HCT116 (cell line): ENCODE results near the gene KIRREL1. TPM values are rescaled to one million over a fixed set of nuclear protein-coding genes. Genes with fewer than 3 reads are reported as not detected.

Experiments used
- ATAC-seq: fragments of 200-7000 bp; cut with Tn5 transposase; 2 replicates; pipeline ENCODE4 v1.9.1; 2020; ENCODE audit warnings: mild to moderate bottlenecking, moderate library complexity
- BruUV-seq: library from RNA; stranded (reverse); fragments of 400-500 nt; replicated peaks from 2 replicates; lab custom pipeline; 2021; lab: Mats Ljungman, UMichigan
- CTCF ChIA-PET: fragments of 300-600 bp; sonication (Branson Sonifier 250); formaldehyde crosslinking; loops from one replicate; lab custom pipeline; 2021; ENCODE audit warnings: antibody characterized with exemption; lab: Charles Lee
- POLR2A ChIA-PET: fragments of 300-600, 350-600 bp; sonication (Branson Sonifier 250); formaldehyde crosslinking; loops from one replicate; lab custom pipeline; 2021; ENCODE audit warnings: antibody characterized with exemption; lab: Charles Lee
- RAD21 ChIA-PET, 2 experiments: fragments of 300-600 bp; sonication (Branson Sonifier 250); formaldehyde crosslinking; loops; one replicate each; lab custom pipeline; 2023; ENCODE audit warnings: low total read pairs in 2 of 2; ENCODE audit not compliant: uncharacterized antibody in 2 of 2, unreplicated experiment in 2 of 2, low non-redundant PET in 1 of 2; lab: Charles Lee
- DNase-seq: peaks from one replicate; pipeline ENCODE4 v3.0.0-alpha.2; 2010; ENCODE audit warnings: low read depth, low spot score
- H2AFZ ChIP-seq: fragments of 200-600 bp; shearing (Covaris generic), sonication (generic); 2 replicates; pipeline ENCODE4 v1.6.1; 2017; ENCODE audit warnings: low read depth, mixed run types, mixed read lengths, antibody characterized with exemption, low read length; ENCODE audit not compliant: poor library complexity, severe bottlenecking
- H3K27ac ChIP-seq: 2 replicates; pipeline ENCODE4 v1.5.1; 2012; ENCODE audit warnings: low read depth, low read length
- H3K27me3 ChIP-seq: fragments of 200-600 bp; sonication (generic); 2 replicates; pipeline ENCODE4 v1.6.1; 2016; ENCODE audit warnings: mixed run types, low read length, mixed read lengths; ENCODE audit not compliant: insufficient read depth
- H3K36me3 ChIP-seq, 2 experiments: fragments of 200-500 bp in 1 of 2; fragments of 200-600 bp in 1 of 2; sonication (Bioruptor generic) in 1 of 2; sonication (generic) in 1 of 2; 2 replicates each; pipeline versions ENCODE4 v1.5.1 to v1.6.1; 2014 to 2016; ENCODE audit warnings: low read length in 2 of 2, inconsistent platforms in 1 of 2, mixed read lengths in 1 of 2, mixed run types in 1 of 2; ENCODE audit not compliant: insufficient read depth in 2 of 2, control insufficient read depth in 1 of 2
- H3K4me1 ChIP-seq, 2 experiments: fragments of 200-600 bp in 1 of 2; sonication (generic) in 1 of 2; 2 replicates each; pipeline versions ENCODE4 v1.5.1 to v1.6.1; 2012 to 2017; ENCODE audit warnings: low read length in 2 of 2, inconsistent platforms in 1 of 2, mild to moderate bottlenecking in 1 of 2, mixed read lengths in 1 of 2, mixed run types in 1 of 2, moderate library complexity in 1 of 2; ENCODE audit not compliant: insufficient read depth in 2 of 2, control insufficient read depth in 1 of 2
- H3K4me2 ChIP-seq: fragments of 200-600 bp; sonication (generic); 2 replicates; pipeline ENCODE4 v1.6.1; 2017; ENCODE audit warnings: mixed run types, low read length, mixed read lengths
- H3K4me3 ChIP-seq, 2 experiments: fragments of 200-600 bp in 1 of 2; sonication (generic) in 1 of 2; replicated peaks in 1 of 2; 2 replicates each; pipeline ENCODE4 v1.5.1; 2011 to 2016; ENCODE audit warnings: low read length in 2 of 2, control low read depth in 1 of 2, low read depth in 1 of 2, mild to moderate bottlenecking in 1 of 2, mixed read lengths in 1 of 2, mixed run types in 1 of 2
- H3K79me2 ChIP-seq: fragments of 200-600 bp; sonication (generic); 2 replicates; pipeline ENCODE4 v1.6.1; 2017; ENCODE audit warnings: mild to moderate bottlenecking, mixed run types, low read length, moderate library complexity, mixed read lengths; ENCODE audit not compliant: insufficient read depth
- H3K9ac ChIP-seq: fragments of 200-600 bp; sonication (generic); 2 replicates; pipeline ENCODE4 v1.6.1; 2016; ENCODE audit warnings: low read length, mixed read lengths
- H3K9me2 ChIP-seq: fragments of 200-600 bp; sonication (generic), shearing (Covaris generic); 2 replicates; pipeline ENCODE4 v1.6.1; 2017; ENCODE audit warnings: mixed run types, mild to moderate bottlenecking, moderate library complexity; ENCODE audit not compliant: insufficient read depth
- H3K9me3 ChIP-seq, 2 experiments: fragments of 200-500 bp in 1 of 2; fragments of 200-600 bp in 1 of 2; sonication (Bioruptor generic) in 1 of 2; sonication (generic) in 1 of 2; 2 replicates each; pipeline ENCODE4 v1.6.1; 2014 to 2017; ENCODE audit warnings: low read length in 2 of 2, mixed read lengths in 2 of 2, inconsistent platforms in 1 of 2, low read depth in 1 of 2, mild to moderate bottlenecking in 1 of 2, mixed run types in 1 of 2, moderate library complexity in 1 of 2; ENCODE audit not compliant: control insufficient read depth in 1 of 2, insufficient read depth in 1 of 2
- H4K20me1 ChIP-seq: fragments of 200-600 bp; sonication (generic), shearing (Covaris generic); 2 replicates; pipeline ENCODE4 v1.6.1; 2017; ENCODE audit warnings: mixed run types, mild to moderate bottlenecking, moderate library complexity; ENCODE audit not compliant: insufficient read depth
- ATF3 ChIP-seq: IDR thresholded peaks from 2 replicates; pipeline ENCODE4 v1.6.1; 2012
- CEBPB ChIP-seq: IDR thresholded peaks from 2 replicates; pipeline ENCODE4 v1.6.1; 2012; ENCODE audit warnings: low read depth
- CTCF ChIP-seq, 3 experiments: fragments of 200-600 bp in 1 of 3; sonication (generic) in 1 of 3; IDR thresholded peaks in 2 of 3; conservative IDR thresholded peaks in 1 of 3; 2 replicates each; pipeline ENCODE4 v1.5.1; 2012 to 2017; ENCODE audit warnings: low read depth in 2 of 3, low read length in 2 of 3, antibody characterized with exemption in 1 of 3, borderline replicate concordance in 1 of 3, control low read depth in 1 of 3, mild to moderate bottlenecking in 1 of 3, mixed read lengths in 1 of 3, mixed run types in 1 of 3, moderate library complexity in 1 of 3; ENCODE audit not compliant: insufficient read depth in 1 of 3
- EZH2phosphoT487 ChIP-seq: fragments of 200-600 bp; IDR thresholded peaks from 2 replicates; pipeline ENCODE4 v1.6.1; 2018; ENCODE audit warnings: antibody characterized with exemption, borderline replicate concordance
- REST ChIP-seq: IDR thresholded peaks from 2 replicates; pipeline ENCODE4 v1.6.1; 2012; ENCODE audit warnings: low read depth
- SIN3A ChIP-seq: IDR thresholded peaks from 2 replicates; pipeline ENCODE4 v1.6.1; 2012; ENCODE audit warnings: low read depth
- SRF ChIP-seq: IDR thresholded peaks from 2 replicates; pipeline ENCODE4 v1.6.1; 2012; ENCODE audit warnings: low read depth
- TCF7L2 ChIP-seq: IDR thresholded peaks from 2 replicates; pipeline ENCODE4 v1.7.0; 2011; ENCODE audit warnings: borderline replicate concordance, inconsistent platforms; ENCODE audit not compliant: insufficient read depth, insufficient read length; ENCODE audit errors: extremely low read depth
- YY1 ChIP-seq: IDR thresholded peaks from 2 replicates; pipeline ENCODE4 v1.6.1; 2011; ENCODE audit warnings: low read length, low read depth, moderate library complexity, mild to moderate bottlenecking; ENCODE audit not compliant: insufficient replicate concordance; ENCODE audit errors: extremely low read depth
- ZBTB33 ChIP-seq: IDR thresholded peaks from 2 replicates; pipeline ENCODE4 v1.6.1; 2011; ENCODE audit warnings: mild to moderate bottlenecking, low read length, moderate library complexity; ENCODE audit not compliant: insufficient replicate concordance; ENCODE audit errors: extremely low read depth
- ZNF274 ChIP-seq: fragments of 200-500 bp; sonication (Bioruptor generic); IDR thresholded peaks from 2 replicates; pipeline ENCODE4 v1.6.1; 2014; ENCODE audit warnings: mild to moderate bottlenecking, low read depth, low read length, inconsistent platforms
- intact Hi-C: fragments of 100-400 bp; cut with micrococcal nuclease; formaldehyde crosslinking; loops from 2 replicates; pipeline ENCODE4 v1.10.0; 2022
- total RNA-seq: library from RNA; stranded (reverse); gene quantifications from one replicate; pipeline ENCODE4 v1.2.1, GENCODE V29; 2021; ENCODE audit not compliant: unreplicated experiment

The KIRREL1 gene
- total RNA-seq, 1 experiment from 2014 or later = 20.0 TPM

GRCh38 chr1:157967205-157967604 is 26.2 kb upstream of the KIRREL1 start (continued):
- TF ChIP-seq ZBTB33 = no peak
- TF ChIP-seq CEBPB = no peak

GRCh38 chr1:157968508-157968907 is 24.9 kb upstream of the KIRREL1 start:
- intact Hi-C loops = loop anchor here (10.0 kb wide), 1 partner anchor 1106 kb away; the partner anchor contains the start of gene AIM2
- Histone ChIP-seq H3K27me3 (no peaks in the 10 kb centered on the region), H3K9me2 (no peaks in the 10 kb centered on the region), H2AFZ (no peak overlapping the region), H3K27ac (no peak overlapping the region), H3K4me1 (no peaks in the 10 kb centered on the region), H3K4me2 (no peak overlapping the region), H3K4me3 (no peak overlapping the region), H4K20me1 (no peaks in the 10 kb centered on the region), H3K79me2 (no peaks in the 10 kb centered on the region), H3K9ac (no peak overlapping the region), H3K36me3 (no peaks in the 10 kb centered on the region), H3K9me3 (no peaks in the 10 kb centered on the region)
- no peak for DNase-seq
- BruUV-seq = no TSS peak
- CTCF ChIA-PET = interaction anchor here (1.0 to 16.1 kb wide), 4 partner anchors 8 to 151 kb away, joined by 3 to 393 read pairs (median 6); no protein-coding TSS in a partner anchor
- TF ChIP-seq ZNF274 (no peak), CTCF (IDR thresholded peaks at IDR 0.05 in 2 of 3, conservative IDR thresholded peaks at IDR 0.05 in 1 of 3; ENCODE audit: borderline replicate concordance in 1 of 3, insufficient read depth in 1 of 3, low read depth in 2 of 3, low read length in 2 of 3) (no peak), EZH2phosphoT487 (no peak), ZBTB33 (no peak), TCF7L2 (no peak), SRF (no peak), SIN3A (no peak), REST (no peak), ATF3 (no peak), YY1 (no peak)
- POLR2A ChIA-PET = interaction anchor here (0.9 kb wide), 1 partner anchor 153 kb away, joined by 3 read pairs; no protein-coding TSS in a partner anchor
- RAD21 ChIA-PET = interaction anchor here (0.6 to 1.2 kb wide), 2 partner anchors 153 to 1922 kb away, joined by 4 read pairs; no protein-coding TSS in a partner anchor
- no peak for ATAC-seq
